Fibroblast of mammary gland (primary cell): ENCODE data around the gene LUC7L.
"Not testable (repeated sequence)": the region's sequence is repeated elsewhere in the genome, so short reads cannot be mapped to it uniquely, and the experiment has no call there.

ENCODE experiments used
- DNase-seq: peaks from one replicate; pipeline ENCODE4 v3.0.0-alpha.2; 2010; ENCODE audit warnings: low read depth
- H3K4me3 ChIP-seq: 2 replicates; pipeline ENCODE4 v1.5.1; 2011; ENCODE audit warnings: low read depth, mild to moderate bottlenecking, low read length, moderate library complexity; ENCODE audit not compliant: control insufficient read depth
- TF ChIP-seq, protein P1 (sequence below): conservative IDR thresholded peaks from 2 replicates; pipeline ENCODE4 v1.5.1; 2011; ENCODE audit warnings: low read depth, low read length, inconsistent platforms; ENCODE audit not compliant: control insufficient read depth, insufficient read depth

Gene LUC7L

DNA sequence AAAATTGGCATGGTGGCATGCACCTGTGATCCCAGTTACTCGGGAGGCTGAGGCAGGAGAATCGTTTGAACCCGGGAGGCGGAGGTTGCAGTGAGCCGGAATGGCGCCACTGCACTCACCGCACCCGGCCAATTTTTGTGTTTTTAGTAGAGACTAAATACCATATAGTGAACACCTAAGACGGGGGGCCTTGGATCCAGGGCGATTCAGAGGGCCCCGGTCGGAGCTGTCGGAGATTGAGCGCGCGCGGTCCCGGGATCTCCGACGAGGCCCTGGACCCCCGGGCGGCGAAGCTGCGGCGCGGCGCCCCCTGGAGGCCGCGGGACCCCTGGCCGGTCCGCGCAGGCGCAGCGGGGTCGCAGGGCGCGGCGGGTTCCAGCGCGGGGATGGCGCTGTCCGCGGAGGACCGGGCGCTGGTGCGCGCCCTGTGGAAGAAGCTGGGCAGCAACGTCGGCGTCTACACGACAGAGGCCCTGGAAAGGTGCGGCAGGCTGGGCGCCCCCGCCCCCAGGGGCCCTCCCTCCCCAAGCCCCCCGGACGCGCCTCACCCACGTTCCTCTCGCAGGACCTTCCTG, 49.1 kb downstream of the LUC7L start, which contains the start of gene HBQ1:
Gene HBQ1, plus strand, starts transcription at position 359 of the 575 bp plus-strand sequence. Its CDS starts 28 bp downstream, at position 387.
- DNase-seq, result no peak
- peak within 1 kb of the TSS; percentile 9 for H3K4me3 ChIP-seq
- TF ChIP-seq, protein P1, sequence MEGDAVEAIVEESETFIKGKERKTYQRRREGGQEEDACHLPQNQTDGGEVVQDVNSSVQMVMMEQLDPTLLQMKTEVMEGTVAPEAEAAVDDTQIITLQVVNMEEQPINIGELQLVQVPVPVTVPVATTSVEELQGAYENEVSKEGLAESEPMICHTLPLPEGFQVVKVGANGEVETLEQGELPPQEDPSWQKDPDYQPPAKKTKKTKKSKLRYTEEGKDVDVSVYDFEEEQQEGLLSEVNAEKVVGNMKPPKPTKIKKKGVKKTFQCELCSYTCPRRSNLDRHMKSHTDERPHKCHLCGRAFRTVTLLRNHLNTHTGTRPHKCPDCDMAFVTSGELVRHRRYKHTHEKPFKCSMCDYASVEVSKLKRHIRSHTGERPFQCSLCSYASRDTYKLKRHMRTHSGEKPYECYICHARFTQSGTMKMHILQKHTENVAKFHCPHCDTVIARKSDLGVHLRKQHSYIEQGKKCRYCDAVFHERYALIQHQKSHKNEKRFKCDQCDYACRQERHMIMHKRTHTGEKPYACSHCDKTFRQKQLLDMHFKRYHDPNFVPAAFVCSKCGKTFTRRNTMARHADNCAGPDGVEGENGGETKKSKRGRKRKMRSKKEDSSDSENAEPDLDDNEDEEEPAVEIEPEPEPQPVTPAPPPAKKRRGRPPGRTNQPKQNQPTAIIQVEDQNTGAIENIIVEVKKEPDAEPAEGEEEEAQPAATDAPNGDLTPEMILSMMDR, result no peak

- TF ChIP-seq, protein P1, result no peak
- DNase-seq, result no peak
- H3K4me3 ChIP-seq, result no peak overlapping the region
Measured at GRCh38 chr16:179211-180092, 49.8 kb downstream of the LUC7L start.

DNA sequence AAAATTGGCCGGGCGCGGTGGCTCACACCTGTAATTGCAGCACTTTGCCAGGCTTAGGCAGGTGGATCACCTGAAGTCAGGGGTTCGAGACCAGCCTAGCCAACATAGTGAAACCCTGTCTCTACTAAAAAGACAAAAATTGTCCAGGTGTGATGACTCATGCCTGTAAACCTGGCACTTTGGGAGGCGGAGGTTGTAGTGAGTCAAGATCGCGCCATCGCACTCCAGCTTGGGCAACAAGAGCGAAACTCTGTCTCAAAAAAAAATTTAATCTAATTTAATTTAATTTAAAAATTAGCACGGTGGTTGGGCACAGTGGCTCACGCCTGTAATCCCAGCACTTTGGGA, 50.6 kb downstream of the LUC7L start:
- DNase-seq, result no peak
- H3K4me3 ChIP-seq, result no peak overlapping the region
- TF ChIP-seq, protein P1, result no peak

DNA sequence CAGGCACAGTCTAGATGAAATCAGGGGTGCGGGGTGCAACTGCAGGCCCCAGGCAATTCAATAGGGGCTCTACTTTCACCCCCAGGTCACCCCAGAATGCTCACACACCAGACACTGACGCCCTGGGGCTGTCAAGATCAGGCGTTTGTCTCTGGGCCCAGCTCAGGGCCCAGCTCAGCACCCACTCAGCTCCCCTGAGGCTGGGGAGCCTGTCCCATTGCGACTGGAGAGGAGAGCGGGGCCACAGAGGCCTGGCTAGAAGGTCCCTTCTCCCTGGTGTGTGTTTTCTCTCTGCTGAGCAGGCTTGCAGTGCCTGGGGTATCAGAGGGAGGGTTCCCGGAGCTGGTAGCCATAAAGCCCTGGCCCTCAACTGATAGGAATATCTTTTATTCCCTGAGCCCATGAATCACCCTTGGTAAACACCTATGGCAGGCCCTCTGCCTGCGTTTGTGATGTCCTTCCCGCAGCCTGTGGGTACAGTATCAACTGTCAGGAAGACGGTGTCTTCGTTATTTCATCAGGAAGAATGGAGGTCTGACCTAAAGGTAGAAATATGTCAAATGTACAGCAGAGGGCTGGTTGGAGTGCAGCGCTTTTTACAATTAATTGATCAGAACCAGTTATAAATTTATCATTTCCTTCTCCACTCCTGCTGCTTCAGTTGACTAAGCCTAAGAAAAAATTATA, 51.1 kb downstream of the LUC7L start:
- H3K4me3 ChIP-seq, result no peak overlapping the region
- TF ChIP-seq, protein P1, result no peak
- DNase-seq, result no peak

DNA sequence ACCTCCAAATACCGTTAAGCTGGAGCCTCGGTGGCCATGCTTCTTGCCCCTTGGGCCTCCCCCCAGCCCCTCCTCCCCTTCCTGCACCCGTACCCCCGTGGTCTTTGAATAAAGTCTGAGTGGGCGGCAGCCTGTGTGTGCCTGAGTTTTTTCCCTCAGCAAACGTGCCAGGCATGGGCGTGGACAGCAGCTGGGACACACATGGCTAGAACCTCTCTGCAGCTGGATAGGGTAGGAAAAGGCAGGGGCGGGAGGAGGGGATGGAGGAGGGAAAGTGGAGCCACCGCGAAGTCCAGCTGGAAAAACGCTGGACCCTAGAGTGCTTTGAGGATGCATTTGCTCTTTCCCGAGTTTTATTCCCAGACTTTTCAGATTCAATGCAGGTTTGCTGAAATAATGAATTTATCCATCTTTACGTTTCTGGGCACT, 51.8 kb downstream of the LUC7L start:
- peak; percentile 38 for DNase-seq
- TF ChIP-seq, protein P1, result no peak
- no peak overlapping the region for H3K4me3 ChIP-seq

GRCh38 chr16:176477-177382, 52.5 kb downstream of the LUC7L start, which contains the start of gene HBA1:
Gene HBA1, plus strand, starts transcription at chr16:176680. Its CDS starts 37 bp downstream, at chr16:176717.
- not testable (repeated sequence) for H3K4me3 ChIP-seq

DNA sequence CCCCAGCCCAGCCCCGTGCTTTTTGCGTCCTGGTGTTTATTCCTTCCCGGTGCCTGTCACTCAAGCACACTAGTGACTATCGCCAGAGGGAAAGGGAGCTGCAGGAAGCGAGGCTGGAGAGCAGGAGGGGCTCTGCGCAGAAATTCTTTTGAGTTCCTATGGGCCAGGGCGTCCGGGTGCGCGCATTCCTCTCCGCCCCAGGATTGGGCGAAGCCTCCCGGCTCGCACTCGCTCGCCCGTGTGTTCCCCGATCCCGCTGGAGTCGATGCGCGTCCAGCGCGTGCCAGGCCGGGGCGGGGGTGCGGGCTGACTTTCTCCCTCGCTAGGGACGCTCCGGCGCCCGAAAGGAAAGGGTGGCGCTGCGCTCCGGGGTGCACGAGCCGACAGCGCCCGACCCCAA, 53.2 kb downstream of the LUC7L start:
- DNase-seq, H3K4me3 ChIP-seq: not testable (repeated sequence)

More at GRCh38 chr16:176477-177382, 52.5 kb downstream of the LUC7L start, which contains the start of gene HBA1:
- DNase-seq, result not testable (repeated sequence)
